H9 (cell line): ENCODE measurements around the gene HSD17B12. TPM values are rescaled to one million over a fixed set of nuclear protein-coding genes. Genes with fewer than 3 reads are reported as not detected.

Experiments used
- DNase-seq: peaks from one replicate; pipeline ENCODE4 v3.0.0-alpha.2; 2017
- H2AFZ ChIP-seq: one replicate; pipeline ENCODE4 v1.6.1; 2013; ENCODE audit warnings: mild to moderate bottlenecking, low read length, control low read depth, moderate library complexity
- H2AK5ac ChIP-seq: 2 replicates; pipeline ENCODE4 v1.6.1; 2013; ENCODE audit warnings: low read length, control low read depth, mixed read lengths; ENCODE audit not compliant: insufficient read length
- H2BK120ac ChIP-seq: one replicate; pipeline ENCODE4 v1.6.1; 2013; ENCODE audit warnings: low read depth, mild to moderate bottlenecking, low read length, control low read depth, inconsistent platforms; ENCODE audit not compliant: poor library complexity, severe bottlenecking
- H2BK12ac ChIP-seq: 2 replicates; pipeline ENCODE4 v1.6.1; 2013; ENCODE audit warnings: low read length, control low read depth, mixed read lengths, low read depth; ENCODE audit not compliant: insufficient read length
- H2BK15ac ChIP-seq: 2 replicates; pipeline ENCODE4 v1.6.1; 2013; ENCODE audit warnings: low read depth, low read length, control low read depth
- H2BK20ac ChIP-seq: one replicate; pipeline ENCODE4 v1.6.1; 2013; ENCODE audit warnings: low read depth, mild to moderate bottlenecking, low read length, control low read depth, inconsistent platforms; ENCODE audit not compliant: poor library complexity, severe bottlenecking
- H2BK5ac ChIP-seq: 2 replicates; pipeline ENCODE4 v1.6.1; 2013; ENCODE audit warnings: low read length, control low read depth, mixed read lengths; ENCODE audit not compliant: insufficient read length
- H3K14ac ChIP-seq: 2 replicates; pipeline ENCODE4 v1.6.1; 2013; ENCODE audit warnings: low read length, control low read depth; ENCODE audit not compliant: insufficient read depth
- H3K18ac ChIP-seq: 2 replicates; pipeline ENCODE4 v1.6.1; 2013; ENCODE audit warnings: low read depth, mild to moderate bottlenecking, mixed read lengths, low read length, control low read depth; ENCODE audit not compliant: insufficient read length
- H3K23ac ChIP-seq: 2 replicates; pipeline ENCODE4 v1.6.1; 2013; ENCODE audit warnings: low read length, control low read depth, mixed read lengths, low read depth; ENCODE audit not compliant: insufficient read length
- H3K23me2 ChIP-seq: 2 replicates; pipeline ENCODE4 v1.6.1; 2013; ENCODE audit warnings: low read depth, mild to moderate bottlenecking, mixed read lengths, low read length, control low read depth; ENCODE audit not compliant: insufficient read length, poor library complexity, severe bottlenecking
- H3K27ac ChIP-seq: 2 replicates; pipeline ENCODE4 v1.5.1; 2013; ENCODE audit warnings: low read length, control low read depth, mixed read lengths, low read depth; ENCODE audit not compliant: insufficient read length
- H3K27me3 ChIP-seq: 2 replicates; pipeline ENCODE4 v1.6.1; 2013; ENCODE audit warnings: low read length, control low read depth, inconsistent platforms; ENCODE audit not compliant: insufficient read depth
- H3K4ac ChIP-seq: 2 replicates; pipeline ENCODE4 v1.6.1; 2013; ENCODE audit warnings: low read depth, mild to moderate bottlenecking, control low read depth, inconsistent platforms, low read length, moderate library complexity
- H3K4me1 ChIP-seq: 2 replicates; pipeline ENCODE4 v1.6.1; 2013; ENCODE audit warnings: low read length, control low read depth, inconsistent platforms; ENCODE audit not compliant: insufficient read depth
- H3K4me2 ChIP-seq: 2 replicates; pipeline ENCODE4 v1.6.1; 2013; ENCODE audit warnings: low read length, control low read depth, mixed read lengths; ENCODE audit not compliant: insufficient read length, insufficient read depth
- H3K56ac ChIP-seq: 2 replicates; pipeline ENCODE4 v1.6.1; 2013; ENCODE audit warnings: low read depth, mild to moderate bottlenecking, mixed read lengths, low read length, control low read depth; ENCODE audit not compliant: insufficient read length
- H3K79me1 ChIP-seq: 2 replicates; pipeline ENCODE4 v1.6.1; 2013; ENCODE audit warnings: low read depth, mild to moderate bottlenecking, moderate library complexity, low read length, control low read depth, inconsistent platforms; ENCODE audit not compliant: insufficient read depth, poor library complexity, severe bottlenecking
- H3K79me2 ChIP-seq: 2 replicates; pipeline ENCODE4 v1.6.1; 2013; ENCODE audit warnings: low read length, control low read depth, inconsistent platforms; ENCODE audit not compliant: insufficient read depth
- H3K9ac ChIP-seq: 2 replicates; pipeline ENCODE4 v1.6.1; 2013; ENCODE audit warnings: low read length, control low read depth, mixed read lengths; ENCODE audit not compliant: insufficient read length; ENCODE audit errors: extremely low read depth
- H3K9me3 ChIP-seq: one replicate; pipeline ENCODE4 v1.6.1; 2013; ENCODE audit warnings: low read depth, low read length, inconsistent platforms; ENCODE audit not compliant: control insufficient read depth
- H3T11ph ChIP-seq: one replicate; pipeline ENCODE4 v1.6.1; 2013; ENCODE audit warnings: mild to moderate bottlenecking, low read length, control low read depth, inconsistent platforms
- H4K20me1 ChIP-seq: one replicate; pipeline ENCODE4 v1.6.1; 2013; ENCODE audit not compliant: control insufficient read depth, insufficient read length, insufficient read depth
- H4K5ac ChIP-seq: 2 replicates; pipeline ENCODE4 v1.6.1; 2013; ENCODE audit warnings: low read depth, mild to moderate bottlenecking, mixed read lengths, low read length, control low read depth; ENCODE audit not compliant: insufficient read length
- H4K8ac ChIP-seq: replicated peaks from 2 replicates; pipeline ENCODE4 v1.6.1; 2013; ENCODE audit warnings: low read length, control low read depth, mixed read lengths, low read depth; ENCODE audit not compliant: insufficient read length
- H4K91ac ChIP-seq: 2 replicates; pipeline ENCODE4 v1.6.1; 2013; ENCODE audit warnings: low read depth, mild to moderate bottlenecking, moderate library complexity, mixed read lengths, low read length, control low read depth; ENCODE audit not compliant: insufficient read length
- H3K27ac Mint-ChIP-seq, 3 experiments: 2 replicates in 2 of 3; 3 replicates in 1 of 3; pipeline ENCODE4 v1.8.0; 2020 to 2021; ENCODE audit warnings: mixed read lengths in 3 of 3, mild to moderate bottlenecking in 1 of 3, moderate library complexity in 1 of 3
- H3K27me3 Mint-ChIP-seq: 2 replicates; pipeline ENCODE4 v1.8.0; 2021; ENCODE audit warnings: low read depth, mild to moderate bottlenecking, moderate library complexity, mixed read lengths
- H3K36me3 Mint-ChIP-seq, 3 experiments: 2 replicates in 2 of 3; 3 replicates in 1 of 3; pipeline ENCODE4 v1.8.0; 2020 to 2021; ENCODE audit warnings: low read depth in 3 of 3, mixed read lengths in 3 of 3; ENCODE audit not compliant: insufficient read depth in 1 of 3
- H3K4me1 Mint-ChIP-seq, 2 experiments: 2 replicates each; pipeline ENCODE4 v1.8.0; 2020; ENCODE audit warnings: mixed read lengths in 2 of 2
- H3K4me3 Mint-ChIP-seq, 2 experiments: 2 replicates in 1 of 2; 3 replicates in 1 of 2; pipeline ENCODE4 v1.8.0; 2020 to 2021; ENCODE audit warnings: mild to moderate bottlenecking in 2 of 2, mixed read lengths in 2 of 2, moderate library complexity in 1 of 2
- H3K9me3 Mint-ChIP-seq, 2 experiments: 2 replicates in 1 of 2; 3 replicates in 1 of 2; pipeline ENCODE4 v1.8.0; 2020; ENCODE audit warnings: mild to moderate bottlenecking in 2 of 2, mixed read lengths in 2 of 2, moderate library complexity in 1 of 2
- WGBS: extraction: QIAGEN DNeasy Blood & Tissue Kit; methylation state at CpG from one replicate; pipeline ENCODE4 v1.1.7; 2013; ENCODE audit warnings: missing lambda C conversion rate, low lambda C conversion rate, mixed read lengths; ENCODE audit not compliant: insufficient read length; ENCODE audit errors: extremely low coverage; 5-methylcytosine and 5-hydroxymethylcytosine counted together
- total RNA-seq: library from RNA; stranded (reverse); gene quantifications from 2 replicates; pipeline ENCODE4 v1.2.1, GENCODE V29; 2021
- TF ChIP-seq, protein P1 (sequence below): fragments of 200-600 bp; sonication (generic); conservative IDR thresholded peaks from 3 replicates; pipeline ENCODE4 v1.8.0; 2021; ENCODE audit warnings: antibody characterized with exemption, mild to moderate bottlenecking

Gene HSD17B12
- total RNA-seq, 1 experiment from 2014 or later: 111 TPM

DNA sequence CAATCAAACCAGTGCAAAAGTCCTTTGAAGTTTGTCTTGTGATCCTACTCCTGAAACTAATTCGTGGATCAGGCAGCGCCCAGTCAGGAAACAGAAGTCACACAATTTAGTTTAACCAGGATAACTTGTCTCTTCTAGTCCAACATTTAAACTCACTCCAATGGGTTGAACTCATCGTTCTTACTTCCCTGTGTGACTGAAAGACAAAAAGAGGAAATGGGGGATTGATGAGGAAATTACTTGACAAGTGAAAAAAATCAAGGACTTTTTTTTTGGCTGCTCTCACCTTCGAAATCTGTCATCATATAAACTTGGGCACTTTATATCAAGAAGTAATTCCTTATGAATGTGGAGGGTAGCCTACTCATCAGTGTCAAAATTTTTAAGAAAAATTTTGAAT is 78.4 kb downstream of the HSD17B12 start:
- H3K23me2 ChIP-seq: no peaks in the 10 kb centered on the region
- no peak overlapping the region for H4K91ac ChIP-seq
- no peak overlapping the region for H2BK20ac ChIP-seq
- no peaks in the 10 kb centered on the region for H3K27me3 ChIP-seq
- H3K4ac ChIP-seq: no peak overlapping the region
- no peak overlapping the region for H3K4me3 Mint-ChIP-seq
- H3K4me1 ChIP-seq: no peaks in the 10 kb centered on the region
- no peak overlapping the region for H3K18ac ChIP-seq
- H4K8ac ChIP-seq: no peak overlapping the region
- no peak overlapping the region for H2AFZ ChIP-seq
- peaks cover 31 to 41% (median 36%) of the 10 kb centered on the region in 3 experiments for H3K36me3 Mint-ChIP-seq
- H3K9me3 Mint-ChIP-seq: peaks cover 0 to 4% of the 10 kb centered on the region in 2 experiments; a peak in 2 of 5 replicates
- TF ChIP-seq, protein P1, sequence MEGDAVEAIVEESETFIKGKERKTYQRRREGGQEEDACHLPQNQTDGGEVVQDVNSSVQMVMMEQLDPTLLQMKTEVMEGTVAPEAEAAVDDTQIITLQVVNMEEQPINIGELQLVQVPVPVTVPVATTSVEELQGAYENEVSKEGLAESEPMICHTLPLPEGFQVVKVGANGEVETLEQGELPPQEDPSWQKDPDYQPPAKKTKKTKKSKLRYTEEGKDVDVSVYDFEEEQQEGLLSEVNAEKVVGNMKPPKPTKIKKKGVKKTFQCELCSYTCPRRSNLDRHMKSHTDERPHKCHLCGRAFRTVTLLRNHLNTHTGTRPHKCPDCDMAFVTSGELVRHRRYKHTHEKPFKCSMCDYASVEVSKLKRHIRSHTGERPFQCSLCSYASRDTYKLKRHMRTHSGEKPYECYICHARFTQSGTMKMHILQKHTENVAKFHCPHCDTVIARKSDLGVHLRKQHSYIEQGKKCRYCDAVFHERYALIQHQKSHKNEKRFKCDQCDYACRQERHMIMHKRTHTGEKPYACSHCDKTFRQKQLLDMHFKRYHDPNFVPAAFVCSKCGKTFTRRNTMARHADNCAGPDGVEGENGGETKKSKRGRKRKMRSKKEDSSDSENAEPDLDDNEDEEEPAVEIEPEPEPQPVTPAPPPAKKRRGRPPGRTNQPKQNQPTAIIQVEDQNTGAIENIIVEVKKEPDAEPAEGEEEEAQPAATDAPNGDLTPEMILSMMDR: no peak
- no peak for DNase-seq
- H4K20me1 ChIP-seq: no peaks in the 10 kb centered on the region
- no peak overlapping the region for H2BK15ac ChIP-seq
- H3K27me3 Mint-ChIP-seq: no peaks in the 10 kb centered on the region
- H4K5ac ChIP-seq: no peak overlapping the region
- no peaks in the 10 kb centered on the region for H3K79me2 ChIP-seq
- no peak overlapping the region for H3T11ph ChIP-seq
- H2BK120ac ChIP-seq: no peak overlapping the region
- no peaks in the 10 kb centered on the region for H3K9me3 ChIP-seq
- H3K4me1 Mint-ChIP-seq: no peaks in the 10 kb centered on the region
- H3K4me2 ChIP-seq: no peak overlapping the region
- no CpG with 5 or more reads among the region's 4 CpGs for WGBS
- no peak overlapping the region for H2BK5ac ChIP-seq
- H3K9ac ChIP-seq: no peak overlapping the region
- no peak overlapping the region for H2AK5ac ChIP-seq
- H3K27ac ChIP-seq: no peak overlapping the region
- no peak overlapping the region for H2BK12ac ChIP-seq
- H3K27ac Mint-ChIP-seq: no peak overlapping the region
- H3K79me1 ChIP-seq: no peaks in the 10 kb centered on the region
- no peak overlapping the region for H3K56ac ChIP-seq
- no peak overlapping the region for H3K14ac ChIP-seq
- no peak overlapping the region for H3K23ac ChIP-seq
